ENCODE results near the gene CADPS2. TPM values are rescaled to one million over a fixed set of nuclear protein-coding genes. Genes with fewer than 3 reads are reported as not detected.

The CADPS2 gene
- total RNA-seq, 1 donor from 2014 or later: 4.3 TPM

- H3K27ac Mint-ChIP-seq: no peak overlapping the region
- H3K4me1 Mint-ChIP-seq (ENCODE audit: low read depth): no peaks in the 10 kb centered on the region
- H3K27me3 Mint-ChIP-seq: no peaks in the 10 kb centered on the region
- TF ChIP-seq, protein P1, sequence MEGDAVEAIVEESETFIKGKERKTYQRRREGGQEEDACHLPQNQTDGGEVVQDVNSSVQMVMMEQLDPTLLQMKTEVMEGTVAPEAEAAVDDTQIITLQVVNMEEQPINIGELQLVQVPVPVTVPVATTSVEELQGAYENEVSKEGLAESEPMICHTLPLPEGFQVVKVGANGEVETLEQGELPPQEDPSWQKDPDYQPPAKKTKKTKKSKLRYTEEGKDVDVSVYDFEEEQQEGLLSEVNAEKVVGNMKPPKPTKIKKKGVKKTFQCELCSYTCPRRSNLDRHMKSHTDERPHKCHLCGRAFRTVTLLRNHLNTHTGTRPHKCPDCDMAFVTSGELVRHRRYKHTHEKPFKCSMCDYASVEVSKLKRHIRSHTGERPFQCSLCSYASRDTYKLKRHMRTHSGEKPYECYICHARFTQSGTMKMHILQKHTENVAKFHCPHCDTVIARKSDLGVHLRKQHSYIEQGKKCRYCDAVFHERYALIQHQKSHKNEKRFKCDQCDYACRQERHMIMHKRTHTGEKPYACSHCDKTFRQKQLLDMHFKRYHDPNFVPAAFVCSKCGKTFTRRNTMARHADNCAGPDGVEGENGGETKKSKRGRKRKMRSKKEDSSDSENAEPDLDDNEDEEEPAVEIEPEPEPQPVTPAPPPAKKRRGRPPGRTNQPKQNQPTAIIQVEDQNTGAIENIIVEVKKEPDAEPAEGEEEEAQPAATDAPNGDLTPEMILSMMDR (IDR thresholded peaks at IDR 0.05; ENCODE audit: unreplicated experiment): no peak
- no peak overlapping the region for H3K4me3 Mint-ChIP-seq (ENCODE audit: low read depth)
- H3K9me3 Mint-ChIP-seq (ENCODE audit: low read depth): no peaks in the 10 kb centered on the region
- DNase-seq (ENCODE audit: low spot score, unreplicated experiment): no peak
- no peaks in the 10 kb centered on the region for H3K36me3 Mint-ChIP-seq (ENCODE audit: insufficient read depth)
Observed at GRCh38 chr7:122766593-122766992, 119.7 kb downstream of the CADPS2 start.

- H3K36me3 Mint-ChIP-seq (ENCODE audit: insufficient read depth): no peaks in the 10 kb centered on the region
- H3K4me3 Mint-ChIP-seq (ENCODE audit: low read depth): no peak overlapping the region
- no peaks in the 10 kb centered on the region for H3K4me1 Mint-ChIP-seq (ENCODE audit: low read depth)
- no peaks in the 10 kb centered on the region for H3K9me3 Mint-ChIP-seq (ENCODE audit: low read depth)
- H3K27ac Mint-ChIP-seq: no peak overlapping the region
- TF ChIP-seq, protein P1 (IDR thresholded peaks at IDR 0.05; ENCODE audit: unreplicated experiment): no peak
- H3K27me3 Mint-ChIP-seq: no peaks in the 10 kb centered on the region
- DNase-seq (ENCODE audit: low spot score, unreplicated experiment): no peak
Observed at GRCh38 chr7:122764902-122765301, 121.4 kb downstream of the CADPS2 start.

DNA sequence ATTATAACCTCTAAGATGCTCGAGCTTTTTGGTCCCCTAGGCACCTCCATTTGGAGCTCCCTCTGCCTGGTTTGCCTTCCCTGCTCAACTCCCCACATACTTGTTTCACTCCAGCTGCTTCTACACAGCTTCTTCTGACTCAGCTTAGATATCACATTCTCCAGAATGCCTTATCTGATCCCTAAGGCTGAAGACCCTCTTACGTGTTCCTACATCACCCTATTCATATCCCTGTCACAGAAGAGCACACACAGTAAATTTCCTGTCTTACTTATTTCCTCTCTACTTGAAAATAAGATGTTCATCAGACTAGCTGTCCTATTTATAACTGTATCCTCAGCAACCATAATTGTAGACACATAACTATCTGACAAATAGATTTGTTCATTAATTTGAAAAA, 122.2 kb downstream of the CADPS2 start:
- TF ChIP-seq, protein P1 (IDR thresholded peaks at IDR 0.05; ENCODE audit: unreplicated experiment): no peak
- H3K4me3 Mint-ChIP-seq (ENCODE audit: low read depth): no peak overlapping the region
- no peak overlapping the region for H3K27ac Mint-ChIP-seq
- no peak for DNase-seq (ENCODE audit: low spot score, unreplicated experiment)
- H3K4me1 Mint-ChIP-seq (ENCODE audit: low read depth): no peaks in the 10 kb centered on the region
- H3K36me3 Mint-ChIP-seq (ENCODE audit: insufficient read depth): no peaks in the 10 kb centered on the region
- H3K9me3 Mint-ChIP-seq (ENCODE audit: low read depth): no peaks in the 10 kb centered on the region
- H3K27me3 Mint-ChIP-seq: no peaks in the 10 kb centered on the region

GRCh38 chr7:122762071-122762470, 124.2 kb downstream of the CADPS2 start:
- Mint-ChIP-seq H3K4me3 (ENCODE audit: low read depth) (no peak overlapping the region), H3K27ac (no peak overlapping the region), H3K36me3 (ENCODE audit: insufficient read depth) (no peaks in the 10 kb centered on the region), H3K9me3 (ENCODE audit: low read depth) (no peaks in the 10 kb centered on the region), H3K4me1 (ENCODE audit: low read depth) (no peaks in the 10 kb centered on the region), H3K27me3 (no peaks in the 10 kb centered on the region)
- DNase-seq (ENCODE audit: low spot score, unreplicated experiment): no peak
- TF ChIP-seq, protein P1 (IDR thresholded peaks at IDR 0.05; ENCODE audit: unreplicated experiment): no peak

DNA sequence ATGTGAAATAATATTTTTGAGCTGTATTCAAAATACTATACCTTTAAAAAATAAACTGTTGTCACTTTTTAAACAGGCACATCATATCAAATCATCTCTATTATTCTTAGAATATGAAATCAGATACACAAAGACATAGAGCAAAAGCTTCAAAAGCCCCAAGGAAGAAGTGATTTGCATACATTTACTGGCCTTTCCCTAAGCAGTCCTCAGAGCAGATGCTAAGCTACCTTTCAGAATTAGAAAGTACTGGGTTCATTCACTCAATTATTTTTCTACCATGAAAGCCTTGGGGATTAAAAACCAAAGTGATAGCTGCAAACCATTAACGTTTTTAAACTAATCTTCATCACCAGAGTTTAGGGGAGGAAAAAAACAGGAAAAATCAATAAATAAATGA, 127.8 kb downstream of the CADPS2 start:
- Mint-ChIP-seq H3K4me1 (ENCODE audit: low read depth) (peaks cover 3% of the 10 kb centered on the region), H3K4me3 (ENCODE audit: low read depth) (no peak overlapping the region), H3K27ac (no peak overlapping the region), H3K27me3 (no peaks in the 10 kb centered on the region), H3K9me3 (ENCODE audit: low read depth) (no peaks in the 10 kb centered on the region), H3K36me3 (ENCODE audit: insufficient read depth) (no peaks in the 10 kb centered on the region)
- DNase-seq (ENCODE audit: low spot score, unreplicated experiment): no peak
- TF ChIP-seq, protein P1 (IDR thresholded peaks at IDR 0.05; ENCODE audit: unreplicated experiment): no peak

All from progenitor cell of endocrine pancreas (in vitro differentiated cells).